T-helper 9 cell (primary cell): Measurements from ENCODE around the gene NPM1.
"Not testable (repeated sequence)": the region's sequence is repeated elsewhere in the genome, so short reads cannot be mapped to it uniquely, and the experiment has no call there.

Source experiments
- DNase-seq: peaks from one replicate; pipeline ENCODE4 v3.0.0-alpha.2; 2020

The NPM1 gene

DNA sequence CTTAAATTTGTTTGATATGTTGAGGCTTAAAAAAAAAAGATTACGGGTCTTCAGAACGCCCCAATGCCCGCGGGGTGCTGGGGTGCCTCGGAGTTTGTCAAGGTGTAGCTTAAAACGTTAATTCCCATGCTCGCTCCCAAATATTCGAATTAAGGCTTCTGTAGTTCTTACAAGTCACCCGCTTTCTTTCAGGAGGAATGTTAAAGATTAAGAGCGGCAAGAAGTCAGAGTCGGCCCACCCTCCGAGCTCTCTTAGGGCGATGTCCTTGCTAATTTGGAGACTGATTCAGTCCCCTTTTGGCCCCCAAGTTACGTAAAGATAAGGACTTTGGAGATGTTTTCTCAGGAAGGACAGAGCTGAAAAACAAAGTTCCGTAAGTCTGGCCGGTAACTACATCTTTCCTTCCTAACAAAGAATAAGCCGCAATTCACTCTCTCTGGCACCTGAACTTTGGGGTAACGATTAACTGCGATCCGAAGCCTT, 746 bp upstream of the NPM1 start:
- DNase-seq = no peak

DNA sequence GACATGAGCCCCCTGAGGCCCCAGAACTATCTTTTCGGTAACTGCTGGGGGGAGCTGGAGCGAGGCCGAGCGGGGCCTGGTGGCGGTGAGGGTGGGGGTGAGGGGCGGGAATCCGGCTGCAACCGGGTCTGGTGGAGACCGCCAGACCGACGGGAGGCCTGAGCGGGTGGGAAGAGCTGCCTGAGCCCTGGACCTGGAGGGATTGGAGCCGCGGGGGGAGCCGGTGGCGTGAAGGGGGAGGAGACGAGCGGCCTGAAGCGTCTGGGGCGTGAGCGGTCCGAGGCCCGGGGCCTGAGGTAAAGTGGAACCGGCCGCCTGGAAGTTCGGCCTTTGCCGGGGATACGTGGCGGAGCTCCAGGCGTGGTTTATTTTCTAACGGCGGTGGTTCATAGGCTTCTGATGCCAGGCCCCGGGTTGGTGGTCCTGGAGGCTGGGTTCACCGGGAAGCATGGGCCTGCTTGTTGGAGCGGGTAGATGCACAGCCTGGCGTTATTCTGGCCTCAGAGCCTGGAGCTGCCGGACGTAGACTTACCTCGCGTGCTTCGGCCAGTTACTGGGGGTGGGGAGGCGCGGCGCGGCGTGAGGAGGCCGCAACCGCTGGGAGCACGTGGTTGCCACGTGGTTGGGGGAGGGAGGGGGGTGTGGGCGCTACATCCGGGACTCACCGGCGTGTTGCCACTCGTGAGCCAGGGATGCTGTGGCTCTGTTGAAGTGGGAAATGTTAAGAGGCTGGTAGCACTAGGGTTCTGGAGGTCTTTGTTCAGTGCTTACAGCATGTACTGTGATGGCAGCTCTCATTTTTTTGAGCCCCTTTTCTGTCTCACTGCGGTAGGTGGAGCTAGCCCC, 544 bp downstream of the NPM1 start:
- DNase-seq = peak; percentile 77

DNA sequence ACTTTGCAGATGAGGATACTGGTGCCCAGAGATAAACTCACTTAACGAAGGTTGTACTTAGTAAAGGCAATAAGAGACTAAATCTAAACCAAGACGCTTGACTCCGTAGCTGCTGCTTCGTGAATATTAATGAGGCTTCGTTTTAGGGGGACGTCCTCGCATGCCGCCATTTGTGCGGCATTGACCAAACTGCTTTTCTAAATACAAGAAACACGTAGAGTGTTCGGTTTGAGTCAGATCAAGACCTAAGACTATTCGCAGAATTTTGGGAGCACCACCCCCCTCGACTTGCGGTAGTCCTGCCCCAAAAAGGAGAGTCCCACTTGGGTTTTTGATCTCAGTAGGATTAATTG, 1.1 kb downstream of the NPM1 start:
- no peak for DNase-seq

DNA sequence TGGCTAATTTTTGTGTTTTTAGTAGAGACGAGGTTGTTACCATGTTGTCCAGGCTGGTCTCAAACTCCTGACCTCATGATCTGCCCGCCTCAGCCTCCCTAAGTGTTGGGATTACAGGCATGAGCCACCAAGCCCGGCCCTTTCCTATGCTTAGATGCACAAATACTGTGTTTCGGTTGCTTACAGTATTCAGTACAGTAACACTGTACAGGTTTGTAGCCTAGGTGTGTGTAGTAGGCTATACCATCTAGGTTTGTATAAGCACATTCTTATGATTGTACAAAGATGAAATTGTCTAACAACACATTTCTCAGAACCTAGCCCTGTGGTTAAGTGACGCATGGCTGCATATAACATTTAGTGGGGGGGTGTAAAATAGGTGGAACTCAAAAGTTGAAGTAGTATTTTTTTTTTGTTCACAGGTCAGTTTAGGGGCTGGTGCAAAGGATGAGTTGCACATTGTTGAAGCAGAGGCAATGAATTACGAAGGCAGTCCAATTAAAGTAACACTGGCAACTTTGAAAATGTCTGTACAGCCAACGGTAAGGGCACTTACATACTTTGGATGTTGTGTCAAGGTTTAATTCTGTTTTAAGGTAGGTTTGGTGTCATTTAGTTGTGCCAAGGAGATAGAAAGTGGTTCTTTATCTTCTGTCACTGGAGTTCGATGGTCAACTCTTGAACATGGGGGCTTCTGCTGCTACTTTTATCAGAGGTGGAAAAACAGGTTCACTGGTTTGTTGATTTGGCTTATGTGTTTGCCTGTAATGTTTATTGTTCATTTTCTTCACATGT, 3.4 kb downstream of the NPM1 start:
- no peak for DNase-seq

DNA sequence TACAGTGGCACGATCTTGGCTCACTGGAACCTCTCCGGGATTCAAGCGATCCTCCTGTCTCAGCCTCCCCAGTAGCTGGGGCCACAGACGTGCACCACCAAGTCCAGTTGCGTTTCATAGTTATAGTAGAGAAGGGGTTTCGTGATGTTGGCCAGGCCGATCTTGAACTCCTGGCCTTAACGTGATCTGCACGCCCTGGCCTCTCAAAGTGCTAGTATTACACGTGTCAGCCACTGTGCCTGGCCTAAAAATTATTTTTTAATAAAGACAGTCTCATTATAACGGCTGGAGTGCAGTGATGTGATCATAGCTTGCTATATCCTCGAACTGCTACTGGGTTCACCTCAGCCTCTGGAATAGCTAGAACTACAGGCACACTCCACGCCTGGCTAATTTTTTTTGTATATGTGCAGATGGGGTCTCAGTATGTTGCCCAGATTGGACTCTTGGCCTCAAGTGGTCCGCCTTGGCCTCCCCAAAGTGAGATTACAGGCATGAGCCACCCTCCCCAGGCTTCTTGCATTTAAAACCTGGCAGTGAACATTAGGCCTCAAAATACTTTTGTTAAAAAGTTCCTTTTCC, 4.4 kb downstream of the NPM1 start:
- DNase-seq = no peak

DNA sequence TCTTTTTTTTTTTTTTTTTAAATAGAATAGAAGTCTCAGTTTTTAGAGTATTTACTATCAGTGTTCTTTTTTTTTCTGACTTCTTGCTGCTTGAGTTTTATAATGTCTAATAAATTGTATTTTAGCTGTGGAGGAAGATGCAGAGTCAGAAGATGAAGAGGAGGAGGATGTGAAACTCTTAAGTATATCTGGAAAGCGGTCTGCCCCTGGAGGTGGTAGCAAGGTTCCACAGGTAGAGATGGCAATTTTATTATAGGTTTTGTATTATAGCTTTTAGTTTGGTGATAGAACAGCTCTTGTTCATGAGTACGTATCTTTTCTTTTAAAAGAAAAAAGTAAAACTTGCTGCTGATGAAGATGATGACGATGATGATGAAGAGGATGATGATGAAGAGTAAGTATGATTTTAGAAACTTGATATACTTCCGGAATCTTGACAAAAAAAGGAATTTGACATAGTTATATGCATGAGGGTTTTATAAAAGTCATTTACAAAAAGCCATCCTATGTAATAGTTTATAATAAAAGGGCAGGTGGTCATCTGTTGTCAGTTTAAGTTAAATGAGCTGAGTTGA, 5.0 kb downstream of the NPM1 start:
- DNase-seq = no peak

DNA sequence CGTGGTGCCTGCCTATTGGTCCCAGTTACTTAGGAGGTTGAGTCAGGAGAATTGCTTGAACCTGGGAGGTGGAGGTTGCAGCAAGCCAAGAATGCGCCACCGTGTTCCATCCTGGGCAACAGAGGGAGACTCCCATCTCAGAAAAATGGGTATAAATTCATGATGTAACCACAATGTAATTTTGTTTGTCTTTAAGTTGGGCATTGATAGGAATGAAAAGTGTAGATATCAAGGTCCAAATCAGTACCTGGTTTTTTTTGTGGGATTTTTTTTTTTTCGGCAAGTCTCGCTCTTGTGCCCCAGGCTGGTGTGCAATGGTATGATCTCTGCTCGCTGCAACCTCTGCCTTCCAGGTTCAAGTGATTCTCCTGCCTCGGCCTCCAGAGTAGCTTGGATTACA, 7.4 kb downstream of the NPM1 start:
- no peak for DNase-seq

DNA sequence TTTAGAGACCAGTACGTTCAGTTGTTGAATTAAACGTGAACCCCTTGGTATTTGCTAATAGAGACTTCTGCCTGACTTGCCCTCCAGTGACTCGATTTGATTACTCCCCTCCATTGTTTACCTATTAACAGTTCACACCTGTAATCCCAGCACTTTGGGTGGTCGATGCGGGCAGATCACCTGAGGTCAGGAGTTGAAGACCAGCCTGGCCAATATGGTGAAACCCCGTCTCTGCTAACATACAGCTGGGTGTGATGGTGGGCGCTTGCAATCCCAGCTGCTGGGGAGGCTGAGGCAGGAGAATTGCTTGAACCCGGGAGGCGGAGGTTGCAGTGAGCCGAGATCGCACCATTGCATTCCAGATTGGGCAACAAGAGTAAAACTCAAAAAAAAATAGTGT, 8.9 kb downstream of the NPM1 start:
- not testable (repeated sequence) for DNase-seq

DNA sequence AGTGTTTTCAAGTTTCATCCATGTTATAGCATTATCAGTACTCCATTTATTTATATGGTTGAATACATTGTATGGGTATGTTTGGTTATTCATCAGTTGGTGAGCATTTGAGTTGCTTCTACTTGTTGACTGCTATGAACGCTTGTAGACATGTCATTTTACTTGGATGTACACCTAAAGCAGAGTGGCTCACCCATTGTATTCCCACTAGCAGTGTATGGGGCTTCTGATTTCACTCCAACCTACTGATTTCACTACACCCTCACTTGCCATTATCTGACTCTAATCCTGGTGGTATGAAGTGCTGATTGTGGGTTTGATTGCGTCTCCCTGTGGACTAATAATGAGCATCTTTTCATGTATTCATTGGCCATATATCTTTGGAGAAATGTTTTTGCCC, 9.5 kb downstream of the NPM1 start:
- no peak for DNase-seq

DNA sequence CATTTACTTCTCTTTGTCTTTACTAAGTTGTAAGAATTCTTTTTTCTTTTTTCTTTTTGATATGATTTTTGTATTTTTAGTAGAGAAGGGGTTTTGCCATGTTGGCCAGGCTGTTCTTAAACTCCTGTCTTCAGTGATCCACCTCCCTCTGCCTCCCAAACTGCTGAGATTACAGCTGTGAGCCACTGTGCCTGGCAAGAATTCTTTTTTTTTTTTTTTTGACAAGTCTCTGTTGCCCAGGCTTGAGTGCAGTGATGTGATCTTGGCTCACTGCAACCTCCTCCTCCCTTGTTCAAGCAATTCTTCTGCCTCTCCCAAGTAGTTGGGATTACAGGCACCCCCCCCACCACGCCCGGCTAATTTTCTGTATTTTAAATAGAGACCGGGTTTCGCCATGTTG, 9.9 kb downstream of the NPM1 start:
- no peak for DNase-seq

DNA sequence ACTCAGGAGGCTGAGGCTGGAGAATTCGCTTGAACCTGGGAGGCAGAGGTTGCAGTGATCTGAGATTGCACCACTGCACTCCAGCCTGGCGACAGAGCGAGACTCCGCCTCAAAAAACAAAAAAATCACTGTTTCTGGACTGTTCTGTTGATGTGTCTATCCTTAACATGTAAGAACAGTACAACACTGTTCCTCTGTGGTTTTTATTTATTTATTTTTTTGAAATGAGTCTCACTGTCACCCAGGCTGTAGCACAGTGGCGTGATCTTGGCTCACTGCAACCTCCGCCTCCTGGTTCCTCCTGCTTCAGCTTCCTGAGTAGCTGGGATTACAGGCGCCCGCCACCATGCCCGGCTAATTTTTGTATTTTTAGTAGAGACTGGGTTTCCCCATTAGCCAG, 11.0 kb downstream of the NPM1 start:
- not testable (repeated sequence) for DNase-seq

DNA sequence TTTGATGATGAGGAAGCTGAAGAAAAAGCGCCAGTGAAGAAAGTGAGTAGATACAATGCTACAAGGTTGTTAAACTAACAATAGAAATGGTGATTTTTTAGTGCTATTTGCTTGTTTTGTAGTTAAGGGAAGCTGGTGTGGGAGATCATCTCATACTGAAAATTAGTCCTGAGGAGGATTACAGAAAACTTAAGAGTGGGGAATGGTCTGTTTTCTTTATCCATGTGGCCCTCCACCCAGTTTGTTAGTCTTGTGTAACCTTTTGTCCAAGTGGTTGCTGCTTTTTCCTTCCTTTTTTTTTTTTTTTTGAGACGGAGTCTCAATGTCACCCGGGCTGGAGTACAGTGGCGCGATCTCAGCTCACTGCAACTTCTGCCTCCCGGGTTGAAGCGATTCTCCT, 12.5 kb downstream of the NPM1 start:
- no peak for DNase-seq

DNA sequence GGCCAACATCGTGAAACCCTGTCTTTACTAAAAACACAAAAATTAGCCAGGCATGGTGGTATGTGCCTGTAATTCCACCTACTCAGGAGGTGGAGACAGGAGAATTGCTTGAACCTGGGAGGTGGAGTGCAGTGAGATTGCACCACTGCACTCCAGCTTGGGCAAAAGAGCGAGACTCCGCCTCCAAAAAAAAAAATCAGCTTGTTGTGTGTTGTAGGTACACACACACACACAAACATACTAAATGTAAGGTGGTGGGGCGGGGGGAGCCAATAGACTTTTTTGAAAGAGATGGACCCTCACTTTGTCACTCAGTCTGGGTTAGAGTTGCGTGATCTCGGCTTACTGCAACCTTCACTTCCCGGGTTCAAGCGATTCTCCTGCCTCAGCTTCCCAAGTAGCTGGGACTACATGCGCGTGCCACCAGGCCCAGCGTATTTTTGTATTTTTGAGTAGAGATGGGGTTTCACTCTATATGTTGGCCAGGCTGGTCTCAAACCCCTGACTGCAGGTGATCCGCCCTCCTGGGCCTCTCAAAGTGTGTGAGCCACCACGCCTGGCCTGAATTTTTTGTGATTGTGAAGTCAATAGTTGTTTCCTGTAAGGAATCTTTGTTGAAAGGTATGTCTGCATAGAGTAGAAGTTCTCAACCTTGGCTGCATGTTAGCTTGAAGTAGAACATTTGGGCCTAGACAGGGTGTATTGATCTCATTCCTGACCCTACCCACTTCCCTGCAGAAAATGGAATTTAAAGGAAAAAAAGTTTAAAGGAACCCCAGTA, 13.7 kb downstream of the NPM1 start:
- DNase-seq = no peak

DNA sequence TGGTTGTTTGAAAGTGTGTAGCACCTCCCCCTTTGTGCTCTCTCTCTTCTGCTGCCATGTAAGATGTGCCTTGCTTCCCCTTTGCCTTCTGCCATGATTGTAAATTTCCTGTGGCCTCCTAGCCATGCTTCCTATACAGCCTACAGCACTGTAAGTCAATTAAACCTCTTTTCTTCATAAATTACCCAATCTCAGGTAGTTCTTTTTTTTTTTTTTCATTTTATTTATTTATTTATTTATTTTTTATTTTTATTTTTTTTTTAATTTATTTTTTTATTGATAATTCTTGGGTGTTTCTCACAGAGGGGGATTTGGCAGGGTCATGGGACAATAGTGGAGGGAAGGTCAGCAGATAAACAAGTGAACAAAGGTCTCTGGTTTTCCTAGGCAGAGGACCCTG, 15.1 kb downstream of the NPM1 start:
- DNase-seq = not testable (repeated sequence)

DNA sequence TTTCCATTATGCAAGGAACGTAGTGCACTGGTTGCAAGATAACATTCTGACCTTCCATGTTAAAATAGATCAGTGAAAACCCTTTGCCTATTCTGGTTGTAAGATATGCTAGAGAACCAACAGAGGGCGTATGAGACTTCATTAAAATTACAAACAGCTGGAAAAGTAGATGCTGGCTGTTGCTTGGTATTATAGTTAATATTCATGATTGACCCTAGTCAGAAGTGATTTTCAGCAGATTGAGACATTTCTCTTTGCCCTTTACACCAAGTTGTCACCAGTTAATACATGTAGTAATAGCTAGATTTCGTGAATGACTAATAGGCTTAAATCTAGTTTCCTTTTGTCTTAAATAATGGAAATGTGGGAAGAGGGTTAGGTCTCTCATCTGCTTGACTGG, 18.0 kb downstream of the NPM1 start:
- no peak for DNase-seq

DNA sequence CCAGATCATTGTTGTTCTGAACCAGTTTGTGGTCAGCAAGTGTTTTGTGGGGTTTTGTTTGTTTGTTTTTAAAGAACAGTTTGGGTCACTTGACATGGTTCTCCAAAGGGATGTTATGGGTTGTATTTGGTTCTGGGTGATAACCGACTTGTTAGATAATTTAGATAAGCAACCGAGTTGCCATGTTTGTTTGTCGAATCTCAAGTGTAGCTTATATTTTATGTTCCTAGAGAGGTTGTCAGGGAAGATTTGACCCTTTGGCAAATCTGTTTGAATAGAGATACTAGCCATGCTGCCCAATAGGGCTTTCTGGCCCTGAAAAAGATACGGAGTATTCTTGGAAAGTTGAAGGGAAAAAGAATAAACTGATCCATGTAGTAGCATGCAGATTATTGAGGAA, 19.6 kb downstream of the NPM1 start:
- no peak for DNase-seq

DNA sequence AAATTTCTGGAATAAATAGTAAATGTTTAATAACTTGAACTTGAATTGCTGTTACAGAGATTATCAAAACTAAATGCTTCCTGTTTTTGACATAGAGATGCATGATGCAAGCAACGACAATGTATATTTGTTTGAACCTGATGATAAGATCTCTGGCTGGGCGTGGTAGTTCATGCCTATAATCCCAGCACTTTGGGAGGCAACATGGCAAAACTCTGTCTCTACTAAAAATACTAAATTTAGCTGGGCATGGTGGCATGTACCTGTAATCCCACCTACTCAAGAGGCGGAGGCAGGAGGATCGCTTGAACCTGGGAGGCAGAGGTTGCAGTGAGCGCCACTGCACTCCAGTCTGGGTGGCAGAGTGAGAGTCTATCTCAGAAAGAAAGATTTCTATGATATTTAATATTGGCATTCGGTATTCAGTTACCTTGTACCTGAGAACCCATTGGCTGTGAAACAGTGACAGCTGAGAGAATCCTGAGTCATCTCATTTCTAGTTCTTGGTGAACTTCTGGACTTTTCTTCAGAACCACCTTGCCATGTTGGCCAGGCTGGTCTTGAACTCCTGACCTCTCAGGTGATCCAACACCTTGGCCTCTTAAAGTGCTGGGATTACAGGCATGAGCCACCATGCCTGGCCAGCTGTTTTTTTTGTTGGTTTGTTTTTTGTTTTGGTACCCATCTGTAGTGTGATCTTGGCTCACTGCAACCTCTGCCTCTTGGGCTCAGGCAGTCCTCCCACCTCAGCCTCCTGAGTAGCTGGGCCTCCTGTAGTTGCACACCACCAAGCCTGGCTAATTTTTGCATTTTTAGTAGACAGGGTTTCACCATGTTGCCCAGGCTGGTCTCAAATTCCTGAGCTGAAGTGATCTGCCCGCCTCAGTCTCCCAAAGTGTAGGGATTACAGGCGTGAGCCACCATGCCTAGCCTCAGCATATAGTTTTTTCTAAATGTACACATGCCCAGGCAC, 21.8 kb downstream of the NPM1 start:
- DNase-seq = no peak

DNA sequence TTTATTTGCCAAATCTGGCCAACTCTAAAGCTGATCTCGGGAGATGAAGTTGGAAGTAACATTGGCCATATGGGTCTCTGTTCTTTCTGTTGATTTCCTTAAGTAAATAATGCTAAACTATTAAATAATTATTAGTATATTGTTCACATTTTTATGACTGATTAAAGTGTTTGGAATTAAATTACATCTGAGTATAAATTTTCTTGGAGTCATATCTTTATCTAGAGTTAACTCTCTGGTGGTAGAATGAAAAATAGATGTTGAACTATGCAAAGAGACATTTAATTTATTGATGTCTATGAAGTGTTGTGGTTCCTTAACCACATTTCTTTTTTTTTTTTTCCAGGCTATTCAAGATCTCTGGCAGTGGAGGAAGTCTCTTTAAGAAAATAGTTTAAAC, 22.5 kb downstream of the NPM1 start:
- no peak for DNase-seq

DNA sequence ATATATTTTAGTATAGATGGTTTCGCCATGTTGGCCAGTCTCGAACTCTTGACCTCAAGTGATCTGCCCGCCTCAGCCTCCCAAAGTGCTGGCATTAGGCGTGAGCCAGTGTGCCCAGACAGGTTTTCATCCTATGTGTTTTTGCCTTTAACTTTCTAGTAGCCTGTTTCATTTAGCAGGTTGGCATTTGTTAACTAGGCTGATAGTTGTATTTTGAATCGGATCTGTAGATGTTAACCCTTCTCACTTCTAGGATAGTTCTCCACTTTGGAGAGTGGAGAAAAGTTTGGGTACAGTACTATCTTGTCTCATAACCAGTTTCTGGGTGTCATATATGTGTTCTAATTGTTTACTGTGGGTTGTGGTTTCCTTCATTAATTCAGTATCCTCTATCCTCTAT, 24.5 kb downstream of the NPM1 start:
- no peak for DNase-seq

DNA sequence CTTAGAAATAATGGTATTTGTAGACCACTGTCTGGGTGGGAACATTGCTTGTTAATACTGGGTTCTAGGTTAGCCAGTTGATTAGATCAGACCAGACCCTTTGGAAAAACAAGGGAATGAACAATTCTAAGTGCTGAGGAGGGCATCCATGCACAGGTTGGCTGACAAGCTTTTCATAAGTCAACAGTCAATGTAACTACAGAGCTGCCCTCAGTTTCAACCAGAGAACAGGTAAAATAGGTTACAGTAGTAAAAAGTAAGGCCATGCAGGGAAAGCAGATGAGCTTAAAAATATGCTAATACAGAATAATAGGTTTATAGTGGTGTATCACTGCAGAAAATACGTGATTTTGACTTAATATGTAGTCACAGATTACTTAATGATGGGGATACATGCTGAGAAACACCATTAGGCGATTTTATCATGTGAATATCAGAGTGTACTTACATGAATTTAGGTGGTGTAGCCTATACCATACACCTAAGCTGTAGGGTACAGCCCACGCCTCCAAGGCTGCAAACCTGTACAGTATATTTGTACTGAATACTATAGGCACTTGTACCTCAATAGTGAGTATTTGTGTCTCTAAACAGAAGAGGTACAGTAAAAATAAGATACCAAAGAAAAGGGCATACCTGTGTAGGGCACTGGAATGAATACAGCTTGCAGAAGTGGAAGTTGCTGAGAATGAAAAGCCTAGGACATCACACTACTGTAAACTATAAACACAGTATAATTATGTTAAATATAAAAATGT, 25.7 kb downstream of the NPM1 start:
- DNase-seq = no peak

DNA sequence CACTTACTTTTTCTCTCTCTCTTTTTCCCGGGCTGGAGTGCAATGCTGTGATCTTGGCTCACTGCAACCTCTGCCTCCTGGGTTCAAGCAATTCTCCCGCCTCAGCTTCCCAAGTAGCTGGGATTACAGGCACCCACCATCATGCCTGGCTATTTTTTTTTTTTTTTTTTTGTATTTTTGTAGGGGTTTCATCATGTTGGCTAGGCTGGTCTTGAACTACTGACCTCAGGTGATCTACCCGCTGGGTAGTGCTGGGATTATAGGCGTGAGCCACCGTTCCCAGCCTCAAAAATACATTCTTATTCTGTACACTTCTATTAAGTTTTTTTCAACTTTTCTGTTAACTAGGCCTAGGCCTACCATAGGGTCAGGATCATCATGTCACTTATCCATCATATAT, 26.3 kb downstream of the NPM1 start:
- not testable (repeated sequence) for DNase-seq
